Mucosa of rectum (tissue), 2 donors: ENCODE measurements around the gene CELSR1.
"Not testable (repeated sequence)": the region's sequence is repeated elsewhere in the genome, so short reads cannot be mapped to it uniquely, and the experiment has no call there.

Experiments used
- H3K27ac ChIP-seq, 2 donors: one replicate each; pipeline ENCODE4 v1.7.0; 2013; ENCODE audit warnings: inconsistent platforms in 2 of 2, low read depth in 2 of 2, low read length in 2 of 2
- H3K27me3 ChIP-seq, 2 donors: one replicate each; pipeline ENCODE4 v1.7.0; 2013; ENCODE audit warnings: low read length in 2 of 2; ENCODE audit not compliant: control insufficient read depth in 2 of 2, insufficient read depth in 2 of 2
- H3K36me3 ChIP-seq, 2 donors: one replicate each; pipeline ENCODE4 v1.7.0; 2013; ENCODE audit warnings: low read length in 2 of 2; ENCODE audit not compliant: control insufficient read depth in 2 of 2, insufficient read depth in 2 of 2
- H3K4me1 ChIP-seq, 2 donors: one replicate each; pipeline ENCODE4 v1.7.0; 2013; ENCODE audit warnings: low read length in 2 of 2, mild to moderate bottlenecking in 1 of 2; ENCODE audit not compliant: control insufficient read depth in 2 of 2, insufficient read depth in 2 of 2
- H3K4me3 ChIP-seq, 2 donors: one replicate each; pipeline ENCODE4 v1.7.0; 2013; ENCODE audit warnings: low read length in 2 of 2
- H3K9ac ChIP-seq, 2 donors: one replicate each; pipeline ENCODE4 v1.7.0; 2013; ENCODE audit warnings: low read length in 2 of 2, low read depth in 1 of 2, mild to moderate bottlenecking in 1 of 2
- H3K9me3 ChIP-seq, 2 donors: one replicate each; pipeline ENCODE4 v1.7.0; 2013; ENCODE audit warnings: low read length in 2 of 2; ENCODE audit not compliant: control insufficient read depth in 2 of 2
- donor health status: healthy.
- donor health status: Normal muscosa, but diverticular disease.

Gene CELSR1

DNA sequence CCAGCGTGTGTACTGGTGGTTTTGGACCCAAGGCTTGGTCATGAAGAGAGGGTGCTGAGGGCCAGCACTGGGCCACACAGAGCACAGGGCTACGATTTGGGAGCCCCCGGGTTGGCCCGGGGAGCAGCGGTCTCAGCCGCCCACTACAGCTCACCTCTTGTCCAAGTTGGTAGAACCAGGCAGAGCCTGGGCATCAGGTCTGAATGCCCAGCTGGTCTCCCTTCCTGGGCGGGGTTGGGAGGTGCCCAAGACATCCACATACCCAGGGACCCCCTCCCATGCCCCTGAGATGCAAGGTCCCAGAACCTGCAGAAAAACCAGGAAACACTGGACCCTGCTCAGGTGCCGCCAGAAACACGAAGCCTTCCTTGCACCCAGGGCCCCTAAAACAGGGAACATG lies 18.0 kb downstream of the CELSR1 start:
- no peaks in the 10 kb centered on the region for H3K9me3 ChIP-seq
- H3K27me3 ChIP-seq = peaks cover 4 to 9% of the 10 kb centered on the region in 2 donors

DNA sequence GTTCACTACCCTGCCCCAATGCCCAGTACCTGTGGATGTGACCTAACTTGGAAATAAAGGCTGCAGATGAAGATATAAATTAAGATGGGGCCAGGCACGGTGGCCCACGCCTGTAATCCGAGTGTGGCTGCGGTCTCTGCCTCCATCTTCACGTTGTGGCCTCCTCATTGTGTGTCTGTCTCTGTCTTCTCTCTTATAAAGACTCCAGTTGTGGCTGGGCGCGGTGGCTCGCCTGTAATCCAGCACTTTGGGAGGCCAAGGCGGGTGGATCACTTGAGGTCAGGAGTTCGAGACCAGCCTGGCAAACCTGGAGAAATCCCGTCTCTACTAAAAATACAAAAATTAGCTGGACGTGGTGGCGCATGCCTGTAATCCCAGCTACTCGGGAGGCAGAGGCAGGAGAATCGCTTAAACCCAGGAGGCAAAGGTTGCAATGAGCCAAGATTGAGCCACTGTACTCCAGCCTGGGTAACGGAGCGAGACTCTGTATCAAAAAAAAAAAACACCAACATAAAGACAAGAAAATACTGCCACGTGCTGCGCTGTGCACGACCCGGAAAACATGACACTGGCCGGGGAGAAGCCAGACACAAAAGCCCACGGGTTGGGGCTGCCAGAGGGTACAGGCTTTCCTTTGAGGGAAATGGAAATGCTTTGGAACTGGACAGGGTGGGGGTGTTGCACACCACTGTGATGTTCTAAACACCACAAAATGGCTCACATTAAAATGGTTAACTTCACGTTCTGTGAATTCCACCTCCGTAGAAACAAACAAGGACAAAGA lies 18.7 kb downstream of the CELSR1 start:
- Histone ChIP-seq H3K9me3 (no peaks in the 10 kb centered on the region), H3K4me3 (no peak overlapping the region), H3K27ac (no peak overlapping the region), H3K27me3 (peaks cover 0 to 3% of the 10 kb centered on the region in 2 donors), H3K4me1 (no peaks in the 10 kb centered on the region), H3K36me3 (no peaks in the 10 kb centered on the region), H3K9ac (no peak overlapping the region)

More for the DNA sequence above, 18.0 kb downstream of the CELSR1 start:
- Histone ChIP-seq H3K4me1 (no peaks in the 10 kb centered on the region), H3K4me3 (no peak overlapping the region), H3K9ac (no peak overlapping the region), H3K27ac (no peak overlapping the region), H3K36me3 (no peaks in the 10 kb centered on the region)

DNA sequence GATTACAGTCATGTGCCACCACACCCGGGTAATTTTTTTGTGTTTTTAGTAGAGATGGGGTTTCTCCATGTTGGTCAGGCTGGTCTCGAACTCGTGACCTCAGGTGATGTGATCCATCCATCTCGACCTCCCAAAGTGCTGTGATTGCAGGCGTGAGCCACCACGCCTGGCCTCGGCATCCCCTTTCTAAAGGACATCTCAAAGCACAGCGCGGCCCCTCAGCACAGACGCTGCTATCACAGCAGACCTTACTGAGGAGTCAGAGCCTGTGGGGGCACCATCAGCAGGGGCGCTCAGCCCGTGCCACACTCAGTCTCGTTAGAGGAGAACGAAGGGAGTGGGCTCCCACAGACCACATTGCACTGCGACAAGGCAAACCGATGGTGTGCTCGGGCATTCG lies 19.4 kb downstream of the CELSR1 start:
- peaks cover 0 to 3% of the 10 kb centered on the region in 2 donors for H3K27me3 ChIP-seq
- no peaks in the 10 kb centered on the region for H3K9me3 ChIP-seq
- H3K9ac ChIP-seq = no peak overlapping the region
- H3K36me3 ChIP-seq = no peaks in the 10 kb centered on the region
- no peak overlapping the region for H3K4me3 ChIP-seq
- H3K4me1 ChIP-seq = no peaks in the 10 kb centered on the region
- H3K27ac ChIP-seq = no peak overlapping the region

- H3K27me3 ChIP-seq = no peaks in the 10 kb centered on the region
- no peaks in the 10 kb centered on the region for H3K9me3 ChIP-seq
- H3K36me3 ChIP-seq = no peaks in the 10 kb centered on the region
- no peak overlapping the region for H3K27ac ChIP-seq
- H3K4me1 ChIP-seq = no peaks in the 10 kb centered on the region
- H3K9ac ChIP-seq = no peak overlapping the region
- H3K4me3 ChIP-seq = no peak overlapping the region
Observed at GRCh38 chr22:46517255-46517761, 20.1 kb downstream of the CELSR1 start.

DNA sequence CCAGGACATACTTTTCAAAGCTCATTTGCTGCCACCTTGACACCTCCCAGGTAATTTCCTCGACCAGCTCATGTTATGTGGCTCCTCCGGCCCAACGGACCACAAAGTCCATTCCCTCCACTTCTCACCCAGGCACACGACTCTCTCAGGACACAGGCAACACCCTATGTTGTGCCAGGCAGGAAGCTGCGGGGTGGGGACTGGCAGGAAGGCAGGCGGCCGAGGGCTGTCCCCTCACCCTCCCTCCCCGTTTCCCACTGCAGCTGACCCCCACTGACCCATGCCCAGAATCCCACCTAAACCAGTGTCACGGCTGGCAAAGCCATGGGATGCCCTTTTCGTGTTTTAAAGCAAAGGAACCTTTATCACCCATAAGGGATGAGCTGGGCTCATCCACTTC lies 20.8 kb downstream of the CELSR1 start:
- Histone ChIP-seq H3K27ac (no peak overlapping the region), H3K9ac (no peak overlapping the region), H3K9me3 (no peaks in the 10 kb centered on the region), H3K36me3 (no peaks in the 10 kb centered on the region), H3K4me3 (no peak overlapping the region), H3K4me1 (no peaks in the 10 kb centered on the region), H3K27me3 (no peaks in the 10 kb centered on the region)

- not testable (repeated sequence) for H3K9me3 ChIP-seq, H3K4me1 ChIP-seq, H3K36me3 ChIP-seq, H3K27me3 ChIP-seq, H3K4me3 ChIP-seq, H3K9ac ChIP-seq, H3K27ac ChIP-seq
Observed at GRCh38 chr22:46516112-46516487, 21.3 kb downstream of the CELSR1 start.

DNA sequence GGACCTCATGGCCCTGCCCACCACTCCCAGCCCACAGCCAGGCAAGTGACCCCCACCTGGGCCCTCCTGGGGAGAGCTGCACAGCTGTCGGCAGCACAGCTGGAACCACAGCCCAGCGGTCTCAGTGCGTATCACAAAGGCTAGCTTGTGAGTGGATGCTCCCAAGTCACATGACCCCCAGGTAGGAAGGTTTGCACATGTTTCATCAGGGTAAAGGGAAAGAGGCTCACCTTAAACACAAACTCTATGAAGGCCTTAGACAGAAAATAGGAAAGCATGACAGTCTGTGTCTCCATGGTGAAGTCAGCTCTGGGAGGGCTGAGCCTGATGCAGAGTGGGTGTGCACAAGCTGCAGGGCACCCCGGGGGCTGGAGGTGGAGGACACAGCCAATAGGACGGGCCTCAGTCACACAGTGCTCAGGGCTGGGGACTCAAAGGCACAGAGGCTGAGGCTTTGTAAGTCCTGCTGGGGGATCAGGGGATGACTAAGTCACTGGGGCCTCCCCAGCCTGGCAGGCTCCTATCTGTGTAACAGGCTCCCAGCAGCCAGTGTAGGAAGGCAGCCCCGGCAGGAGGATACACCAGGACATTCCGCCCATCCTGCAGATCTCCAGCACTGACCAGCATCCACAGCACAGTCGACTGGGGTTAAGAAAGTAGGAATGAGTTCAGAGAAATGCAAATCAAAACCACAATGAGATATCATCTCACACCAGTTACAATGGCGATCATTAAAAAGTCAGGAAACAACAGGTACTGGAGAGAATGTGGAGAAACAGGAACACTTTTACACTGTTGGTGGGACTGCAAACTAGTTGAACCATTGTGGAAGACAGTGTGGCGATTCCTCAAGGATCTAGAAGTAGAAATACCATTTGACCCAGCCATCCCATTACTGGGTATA lies 22.0 kb downstream of the CELSR1 start:
- Histone ChIP-seq H3K9me3 (no peaks in the 10 kb centered on the region), H3K27ac (no peak overlapping the region), H3K4me1 (no peaks in the 10 kb centered on the region), H3K9ac (no peak overlapping the region), H3K4me3 (no peak overlapping the region), H3K27me3 (no peaks in the 10 kb centered on the region), H3K36me3 (no peaks in the 10 kb centered on the region)

DNA sequence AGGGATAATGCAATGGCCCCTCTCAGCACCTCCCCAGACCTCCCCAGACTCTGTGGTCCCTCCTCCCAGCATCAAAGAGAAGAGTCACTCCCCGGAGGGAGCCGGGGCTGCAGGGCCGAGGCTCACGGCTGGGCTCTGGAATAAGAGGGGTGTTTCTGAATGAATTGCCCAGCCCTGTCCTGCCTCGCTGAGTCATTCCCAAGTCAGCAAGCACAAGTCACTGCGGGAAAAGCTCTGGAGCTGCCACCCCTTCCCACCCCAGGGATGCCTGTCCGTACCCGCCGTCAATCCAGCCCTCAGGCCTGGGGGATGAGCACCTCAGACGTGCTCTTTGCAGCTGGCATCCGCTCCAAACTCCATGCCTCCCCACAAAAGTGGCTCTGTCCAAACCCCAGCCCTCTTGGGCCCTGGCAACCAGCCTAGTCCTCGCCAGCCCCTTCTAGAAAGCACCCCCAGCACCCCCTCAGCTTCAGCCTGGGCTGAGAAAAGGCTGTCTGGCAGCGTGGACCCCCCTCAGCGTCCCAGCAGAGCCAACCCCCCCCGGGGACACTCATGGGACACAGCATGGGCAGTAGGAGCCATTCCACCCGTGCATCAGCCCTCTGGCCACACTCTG lies 22.7 kb downstream of the CELSR1 start:
- no peaks in the 10 kb centered on the region for H3K4me1 ChIP-seq
- no peaks in the 10 kb centered on the region for H3K36me3 ChIP-seq
- no peaks in the 10 kb centered on the region for H3K9me3 ChIP-seq
- no peak overlapping the region for H3K9ac ChIP-seq
- H3K27ac ChIP-seq = no peak overlapping the region
- no peaks in the 10 kb centered on the region for H3K27me3 ChIP-seq
- no peak overlapping the region for H3K4me3 ChIP-seq

DNA sequence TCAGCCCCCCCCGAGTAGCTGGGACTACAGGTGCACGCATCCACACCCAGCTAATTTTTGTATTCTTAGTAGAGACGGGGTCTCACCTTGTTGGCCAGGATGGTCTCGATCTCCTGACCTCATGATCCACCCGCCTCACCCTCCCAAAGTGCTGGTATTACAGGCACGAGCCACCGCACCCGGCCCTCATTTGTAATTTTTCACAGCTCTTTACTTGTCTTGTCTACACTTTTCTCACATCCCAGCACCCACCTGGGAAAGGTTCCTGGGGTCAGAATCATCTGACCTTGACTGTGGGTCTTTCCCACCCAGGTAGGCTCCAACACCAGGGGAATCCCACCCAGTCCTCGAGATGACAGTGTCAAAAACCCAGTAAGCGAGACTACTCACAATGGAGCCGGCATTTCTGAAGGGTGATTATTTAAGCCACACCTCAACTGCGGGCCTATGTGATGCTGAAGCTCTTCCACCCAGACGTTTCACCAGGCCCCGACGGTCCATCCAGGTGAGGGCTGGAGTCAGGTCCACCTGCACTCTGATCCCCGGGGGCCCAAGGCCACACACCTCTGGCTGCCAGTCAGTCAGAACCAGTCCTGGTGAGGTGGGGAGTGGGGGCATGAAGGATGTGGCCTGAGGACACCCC lies 23.4 kb downstream of the CELSR1 start:
- H3K27ac ChIP-seq = no peak overlapping the region

More for the DNA sequence above, 23.4 kb downstream of the CELSR1 start:
- no peaks in the 10 kb centered on the region for H3K9me3 ChIP-seq
- H3K4me3 ChIP-seq = no peak overlapping the region
- H3K4me1 ChIP-seq = no peaks in the 10 kb centered on the region
- H3K36me3 ChIP-seq = no peaks in the 10 kb centered on the region
- H3K27me3 ChIP-seq = no peaks in the 10 kb centered on the region
- no peak overlapping the region for H3K9ac ChIP-seq
